Measurements from ENCODE around the gene TTLL7. TPM values are rescaled to one million over a fixed set of nuclear protein-coding genes. Genes with fewer than 3 reads are reported as not detected.

Gene TTLL7
- total and polyA plus RNA-seq, 9 of the 15 experiments (the other 6 are each of a cell fraction or from before 2014, with no cell fraction given): 0.63 to 2.6 (median 1.7) TPM

GRCh38 chr1:83872515-83872914, 126.4 kb downstream of the TTLL7 start (continued):
- TF ChIP-seq CLOCK (CRISPR knock-in tag; IDR thresholded peaks at IDR 0.05; ENCODE audit: borderline replicate concordance) (no peak), ELF4 (CRISPR knock-in tag; IDR thresholded peaks at IDR 0.05) (no peak), ESRRA (IDR thresholded peaks at IDR 0.05; ENCODE audit: borderline replicate concordance, low read depth) (no peak), ZFP91 (CRISPR knock-in tag; IDR thresholded peaks at IDR 0.05) (no peak), FOXK2 (conservative IDR thresholded peaks at IDR 0.05 in 1 of 2, IDR thresholded peaks at IDR 0.05 in 1 of 2; ENCODE audit: low read depth in 2 of 2) (no peak), ZNF197 (CRISPR knock-in tag; IDR thresholded peaks at IDR 0.05; ENCODE audit: low read depth) (no peak), HCFC1 (IDR thresholded peaks at IDR 0.05; ENCODE audit: low read depth, low read length) (no peak), DACH1 (IDR thresholded peaks at IDR 0.05; ENCODE audit: partially characterized antibody) (no peak), SMAD1 (IDR thresholded peaks at IDR 0.05; ENCODE audit: low read depth, low read length, partially characterized antibody) (no peak), CBFA2T3 (IDR thresholded peaks at IDR 0.05) (no peak), ELF2 (CRISPR knock-in tag; IDR thresholded peaks at IDR 0.05) (no peak)
